ENCODE measurements around the gene RIMS4. TPM values are rescaled to one million over a fixed set of nuclear protein-coding genes. Genes with fewer than 3 reads are reported as not detected.

RIMS4 gene
- 0.06 TPM in 1 of 2 replicates, not detected in the other for total RNA-seq

GRCh38 chr20:44810391-44811149 lies at the start of gene RIMS4:
TSS of gene RIMS4 (minus strand) at chr20:44810546. CDS start at chr20:44810271, 275 bp downstream.

DNA sequence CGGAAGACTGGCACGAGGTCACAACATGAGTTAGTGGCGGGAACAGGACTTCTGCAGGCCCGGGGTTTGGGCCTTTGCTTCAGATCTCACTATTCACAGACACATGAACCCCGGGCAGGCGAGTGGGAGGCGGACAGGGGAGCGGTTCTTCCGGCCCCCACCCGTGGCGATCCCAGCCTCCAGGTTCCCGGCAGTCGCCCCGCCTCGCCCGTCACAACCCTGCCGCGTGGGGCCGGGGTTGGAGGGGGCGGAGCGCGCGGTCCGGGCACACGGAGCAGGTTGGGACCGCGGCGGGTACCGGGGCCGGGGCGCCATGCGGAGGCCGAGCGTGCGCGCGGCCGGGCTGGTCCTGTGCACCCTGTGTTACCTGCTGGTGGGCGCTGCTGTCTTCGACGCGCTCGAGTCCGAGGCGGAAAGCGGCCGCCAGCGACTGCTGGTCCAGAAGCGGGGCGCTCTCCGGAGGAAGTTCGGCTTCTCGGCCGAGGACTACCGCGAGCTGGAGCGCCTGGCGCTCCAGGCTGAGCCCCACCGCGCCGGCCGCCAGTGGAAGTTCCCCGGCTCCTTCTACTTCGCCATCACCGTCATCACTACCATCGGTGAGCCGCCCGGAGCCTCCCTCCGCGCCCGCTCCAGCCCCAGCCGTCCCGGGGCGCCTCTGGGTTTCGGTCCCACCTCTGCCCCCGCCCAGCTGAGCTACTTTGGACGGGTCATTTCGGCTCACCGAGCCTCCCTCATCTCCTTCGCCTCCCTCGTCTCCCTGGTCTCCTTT lies 64.6 kb downstream of the RIMS4 start, which contains the start of gene KCNK15:
Gene KCNK15, plus strand, starts transcription at position 268 of the 769 bp plus-strand sequence. Its CDS starts 46 bp downstream, at position 314.

GRCh38 chr20:44714701-44715498 lies 95.4 kb downstream of the RIMS4 start, which contains the start of gene CCN5:
TSS of gene CCN5 (plus strand) at chr20:44715369. CDS start at chr20:44715391, 22 bp downstream.

Other genes starting within 250 kb of the RIMS4 start
- gene PKIG, start 228.0 kb downstream of the RIMS4 start, total RNA-seq = 135 and 149 TPM in 2 replicates
- gene ADA, start 158.8 kb downstream of the RIMS4 start, total RNA-seq = 0.99 and 2.2 TPM in 2 replicates
- gene CCN5, start 95.2 kb downstream of the RIMS4 start, total RNA-seq = 0.40 and 0.93 TPM in 2 replicates
- gene KCNK15, start 64.7 kb downstream of the RIMS4 start, total RNA-seq = 0.26 and 0.37 TPM in 2 replicates
- gene YWHAB, start 75.2 kb upstream of the RIMS4 start, total RNA-seq = 86.3 and 101 TPM in 2 replicates
- gene PABPC1L, start 99.5 kb upstream of the RIMS4 start, total RNA-seq = 4.9 and 7.1 TPM in 2 replicates
- 16.5 and 23.6 TPM in 2 replicates for gene TOMM34, start 149.9 kb upstream of the RIMS4 start, total RNA-seq
- gene STK4, start 156.0 kb upstream of the RIMS4 start, total RNA-seq = 24.7 and 27.2 TPM in 2 replicates

All from aortic smooth muscle cell (primary cell).